ENCODE results near the gene PIGN.

The PIGN gene

GRCh38 chr18:62054929-62055498 lies 131.8 kb downstream of the PIGN start:
- no peak for DNase-seq

GRCh38 chr18:62048279-62048678 lies 138.6 kb downstream of the PIGN start:
- no peak for DNase-seq

- DNase-seq = no peak
These were observed 141.5 kb downstream of the PIGN start for GRCh38 chr18:62045316-62045715.

GRCh38 chr18:62044490-62045000 lies 142.3 kb downstream of the PIGN start:
- DNase-seq = no peak

- DNase-seq = no peak
These were observed 148.7 kb downstream of the PIGN start for GRCh38 chr18:62037989-62038778.

- DNase-seq = no peak
These were observed 149.7 kb downstream of the PIGN start for GRCh38 chr18:62037012-62037742.

GRCh38 chr18:62034286-62034685 lies 152.6 kb downstream of the PIGN start:
- peak in 1 of 2 experiments; percentile 6 for DNase-seq

- DNase-seq = no peak
These were observed 153.1 kb downstream of the PIGN start for GRCh38 chr18:62033756-62034155.

- DNase-seq = no peak
These were observed 153.6 kb downstream of the PIGN start for GRCh38 chr18:62033207-62033606.

- no peak for DNase-seq
These were observed 156.5 kb downstream of the PIGN start for GRCh38 chr18:62030091-62030985.

GRCh38 chr18:62028715-62029114 lies 158.1 kb downstream of the PIGN start:
- DNase-seq = no peak

- DNase-seq = no peak
These were observed 158.8 kb downstream of the PIGN start for GRCh38 chr18:62027914-62028520.

GRCh38 chr18:62026586-62026985 lies 160.3 kb downstream of the PIGN start:
- no peak for DNase-seq

GRCh38 chr18:62024983-62025382 lies 161.9 kb downstream of the PIGN start:
- DNase-seq = no peak

- DNase-seq = no peak
These were observed 163.3 kb downstream of the PIGN start for GRCh38 chr18:62023536-62023935.

GRCh38 chr18:62018759-62019041 lies 168.2 kb downstream of the PIGN start:
- DNase-seq = no peak

GRCh38 chr18:62018034-62018758 lies 168.7 kb downstream of the PIGN start:
- DNase-seq = no peak

- no peak for DNase-seq
These were observed 169.2 kb downstream of the PIGN start for GRCh38 chr18:62017618-62018017.

- DNase-seq = no peak
These were observed 175.4 kb downstream of the PIGN start for GRCh38 chr18:62011416-62011815.

GRCh38 chr18:62009521-62009920 lies 177.3 kb downstream of the PIGN start:
- DNase-seq = no peak

GRCh38 chr18:62001396-62001795 lies 185.5 kb downstream of the PIGN start:
- DNase-seq = no peak

GRCh38 chr18:61998957-61999356 lies 187.9 kb downstream of the PIGN start:
- DNase-seq = no peak
